Naive B cell (primary cell): Measurements from ENCODE around the gene RPL19. TPM values are rescaled to one million over a fixed set of nuclear protein-coding genes. Genes with fewer than 3 reads are reported as not detected.

Experiments used
- polyA plus RNA-seq, 6 donors: library from polyadenylated mRNA; unstranded; fragments of 300-500 nt; fragmentation: Illumina TruSeq; gene quantifications; one replicate each; pipeline ENCODE4 v1.2.3, GENCODE V29; 2021; ENCODE audit warnings: low read depth in 6 of 6

The RPL19 gene
- polyA plus RNA-seq, 6 donors from 2014 or later = 2,219 to 3,415 (median 2,883) TPM

Other genes with a start within 250 kb of the RPL19 start
- not detected for gene FBXO47, start 232.9 kb upstream of the RPL19 start, polyA plus RNA-seq
- gene PLXDC1, start 48.6 kb upstream of the RPL19 start, polyA plus RNA-seq = not detected
- not detected for gene ARL5C, start 34.1 kb upstream of the RPL19 start, polyA plus RNA-seq
- under 1 TPM in 2 of 6 donors, not detected in 4; 0.09 to 0.32 TPM for gene CACNB1, start 2.6 kb upstream of the RPL19 start, polyA plus RNA-seq
- not detected for gene STAC2, start 25.7 kb downstream of the RPL19 start, polyA plus RNA-seq
- gene FBXL20, start 201.3 kb downstream of the RPL19 start, polyA plus RNA-seq = 1 to 10 TPM in 5 of 6 donors, under 1 TPM in 1; 0.74 to 7.2 (median 4.0) TPM